SK-N-MC (cell line): Measurements from ENCODE around the gene SMPD3.

Experiments used
- EZH2 ChIP-seq: fragments of 200-600 bp; sonication (generic); IDR thresholded peaks from one replicate; pipeline ENCODE4 v1.6.1; 2017; ENCODE audit warnings: antibody characterized with exemption
- FOXP2 ChIP-seq: optimal IDR thresholded peaks from 2 replicates; pipeline ENCODE3; 2011; ENCODE audit warnings: mild to moderate bottlenecking, moderate library complexity; ENCODE audit not compliant: insufficient read depth; ENCODE audit errors: extremely low read length, control extremely low read depth
- POLR2AphosphoS5 ChIP-seq: IDR thresholded peaks from 2 replicates; pipeline ENCODE4 v1.6.1; 2012; ENCODE audit warnings: mild to moderate bottlenecking, low read depth, low read length, borderline replicate concordance

DNA sequence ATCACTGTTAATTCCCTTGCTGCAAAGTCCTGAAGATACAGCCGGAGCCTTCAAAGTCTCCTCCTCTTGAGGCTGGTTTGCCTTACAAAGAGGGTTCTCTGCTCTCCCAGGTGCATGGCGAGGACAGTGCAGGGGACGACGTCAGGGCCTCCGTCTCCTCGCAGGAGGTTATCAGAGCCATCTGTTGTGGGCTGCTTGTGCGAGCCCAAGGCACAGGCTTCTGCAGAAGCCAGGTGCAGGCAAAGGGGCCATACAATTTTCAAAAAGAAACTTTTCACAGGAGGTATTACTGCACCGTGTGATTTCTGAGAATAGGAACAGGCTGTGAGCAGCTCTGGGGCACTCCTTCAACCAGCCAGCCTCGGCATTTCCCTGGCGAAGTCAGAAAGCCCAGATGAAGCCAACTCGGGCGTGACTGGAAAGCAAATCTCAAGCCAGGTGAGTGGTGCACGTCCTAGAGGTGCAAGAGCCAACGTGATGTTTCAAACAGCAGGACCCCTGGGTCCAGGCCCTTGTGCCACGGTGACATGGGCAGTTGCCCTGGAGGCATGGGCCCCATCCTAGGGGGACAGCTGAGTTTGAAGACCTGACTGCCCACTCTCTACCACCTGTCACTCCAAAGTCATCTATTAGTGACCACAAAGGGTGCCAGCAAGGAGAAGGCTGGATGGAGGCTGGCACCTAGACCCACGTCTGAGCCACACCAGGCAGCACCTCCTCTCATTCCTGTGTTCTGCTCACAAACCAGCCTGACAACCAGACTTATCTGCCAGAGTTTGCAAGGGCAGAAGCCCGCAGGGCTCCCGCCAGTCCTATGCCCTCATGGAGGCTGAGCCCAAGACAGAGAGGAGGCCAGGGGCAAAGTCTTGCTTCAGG is 68.6 kb downstream of the SMPD3 start:
- TF ChIP-seq EZH2 = no peak
- no peak for TF ChIP-seq POLR2AphosphoS5
- no peak for TF ChIP-seq FOXP2
